GM12874 (cell line): Measurements from ENCODE around the gene CENATAC.

Experiments
- TF ChIP-seq, protein P1 (sequence below): IDR thresholded peaks from 2 replicates; pipeline ENCODE4 v1.5.1; 2011; ENCODE audit warnings: low read depth, mild to moderate bottlenecking, control low read depth, low read length, moderate library complexity; ENCODE audit not compliant: insufficient read depth

Gene CENATAC

GRCh38 chr11:119047205-119047604 is 49.3 kb downstream of the CENATAC start:
- TF ChIP-seq, protein P1, sequence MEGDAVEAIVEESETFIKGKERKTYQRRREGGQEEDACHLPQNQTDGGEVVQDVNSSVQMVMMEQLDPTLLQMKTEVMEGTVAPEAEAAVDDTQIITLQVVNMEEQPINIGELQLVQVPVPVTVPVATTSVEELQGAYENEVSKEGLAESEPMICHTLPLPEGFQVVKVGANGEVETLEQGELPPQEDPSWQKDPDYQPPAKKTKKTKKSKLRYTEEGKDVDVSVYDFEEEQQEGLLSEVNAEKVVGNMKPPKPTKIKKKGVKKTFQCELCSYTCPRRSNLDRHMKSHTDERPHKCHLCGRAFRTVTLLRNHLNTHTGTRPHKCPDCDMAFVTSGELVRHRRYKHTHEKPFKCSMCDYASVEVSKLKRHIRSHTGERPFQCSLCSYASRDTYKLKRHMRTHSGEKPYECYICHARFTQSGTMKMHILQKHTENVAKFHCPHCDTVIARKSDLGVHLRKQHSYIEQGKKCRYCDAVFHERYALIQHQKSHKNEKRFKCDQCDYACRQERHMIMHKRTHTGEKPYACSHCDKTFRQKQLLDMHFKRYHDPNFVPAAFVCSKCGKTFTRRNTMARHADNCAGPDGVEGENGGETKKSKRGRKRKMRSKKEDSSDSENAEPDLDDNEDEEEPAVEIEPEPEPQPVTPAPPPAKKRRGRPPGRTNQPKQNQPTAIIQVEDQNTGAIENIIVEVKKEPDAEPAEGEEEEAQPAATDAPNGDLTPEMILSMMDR: no peak

- TF ChIP-seq, protein P1: no peak
Measured at GRCh38 chr11:119048644-119049043, 50.7 kb downstream of the CENATAC start.

DNA sequence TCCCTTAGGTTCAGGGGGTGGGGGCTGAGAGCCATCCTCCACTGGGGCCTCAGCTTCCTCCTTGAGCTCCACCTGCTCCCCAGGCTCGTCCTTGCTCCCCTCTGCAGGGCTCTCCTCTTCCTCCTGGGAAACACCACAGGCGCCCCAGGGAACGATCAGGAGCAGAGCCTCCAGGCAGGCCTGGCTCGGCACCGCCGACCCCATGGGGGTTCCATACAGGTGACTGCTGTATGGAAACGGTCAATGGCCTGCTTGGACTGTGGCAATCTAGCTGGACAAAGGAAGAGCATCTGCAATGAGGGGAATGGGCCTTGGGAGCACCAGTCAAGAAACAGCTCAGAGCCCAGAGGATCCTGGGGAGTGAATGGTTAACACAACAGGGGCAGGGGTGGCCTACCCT is 51.1 kb downstream of the CENATAC start:
- TF ChIP-seq, protein P1: no peak

DNA sequence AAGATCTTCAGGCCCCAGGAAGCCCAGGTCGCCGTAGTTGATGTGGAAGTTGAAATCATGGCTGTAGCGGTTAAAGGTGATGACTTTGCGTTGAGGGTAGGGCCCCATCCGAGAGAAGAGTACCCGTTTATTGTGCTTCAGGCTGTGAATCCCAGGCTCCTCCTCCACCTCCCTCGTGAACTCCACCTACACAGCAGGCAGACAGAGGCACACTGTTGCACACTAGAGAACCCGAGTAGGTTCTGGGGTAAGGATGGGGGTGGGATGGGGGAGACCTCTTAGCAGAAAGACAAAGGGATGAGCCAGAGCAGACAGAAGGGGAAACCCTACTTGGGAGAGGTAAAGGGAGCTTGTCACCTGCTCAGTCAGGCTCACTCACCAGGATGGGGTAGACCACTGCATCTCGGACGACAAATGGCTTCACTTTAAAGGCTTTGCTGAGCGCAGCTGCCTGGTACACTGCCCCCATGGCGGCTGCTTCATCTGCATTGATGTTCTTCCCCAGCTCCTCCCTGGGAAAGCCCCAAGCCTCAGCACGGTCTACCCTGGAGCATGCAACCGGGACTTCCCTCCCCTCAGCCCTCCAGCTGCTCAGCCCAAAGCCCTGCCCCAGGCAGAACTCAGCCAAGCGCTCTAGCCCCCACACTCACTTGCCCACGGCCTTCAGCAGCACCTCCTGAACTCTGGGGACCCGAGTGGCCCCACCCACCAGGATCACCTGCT is 53.7 kb downstream of the CENATAC start:
- TF ChIP-seq, protein P1: no peak

DNA sequence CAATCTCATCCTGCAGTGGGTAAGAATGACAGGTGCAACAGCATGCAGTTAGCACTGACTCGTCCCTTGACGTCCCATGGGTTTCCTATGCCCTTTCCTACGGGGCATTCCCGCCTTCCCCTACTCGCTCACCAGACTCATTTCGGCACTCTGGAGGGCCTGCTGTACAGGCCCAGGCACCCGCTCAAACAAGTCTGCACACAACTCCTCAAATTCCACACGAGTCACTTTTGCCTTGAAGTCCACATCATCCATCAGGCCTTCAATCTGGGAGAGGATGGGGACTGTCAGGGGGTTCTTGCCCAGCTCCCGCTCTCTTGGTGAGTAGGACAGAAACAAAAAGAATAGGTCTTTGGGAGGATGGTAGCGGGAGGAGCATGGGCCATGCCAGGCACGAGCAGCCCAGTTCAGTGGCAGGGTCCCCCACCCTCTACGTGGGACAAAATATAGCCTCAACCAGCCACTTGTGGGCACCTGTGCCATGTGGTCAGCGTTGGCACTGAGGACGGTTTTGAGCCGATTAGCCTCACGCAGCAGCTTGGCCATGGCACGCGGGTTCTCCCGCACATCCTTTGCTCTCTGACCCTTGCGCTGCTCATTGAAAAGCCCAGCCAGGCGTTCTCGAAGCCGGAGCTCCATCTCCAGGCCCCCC is 54.4 kb downstream of the CENATAC start:
- TF ChIP-seq, protein P1: no peak

DNA sequence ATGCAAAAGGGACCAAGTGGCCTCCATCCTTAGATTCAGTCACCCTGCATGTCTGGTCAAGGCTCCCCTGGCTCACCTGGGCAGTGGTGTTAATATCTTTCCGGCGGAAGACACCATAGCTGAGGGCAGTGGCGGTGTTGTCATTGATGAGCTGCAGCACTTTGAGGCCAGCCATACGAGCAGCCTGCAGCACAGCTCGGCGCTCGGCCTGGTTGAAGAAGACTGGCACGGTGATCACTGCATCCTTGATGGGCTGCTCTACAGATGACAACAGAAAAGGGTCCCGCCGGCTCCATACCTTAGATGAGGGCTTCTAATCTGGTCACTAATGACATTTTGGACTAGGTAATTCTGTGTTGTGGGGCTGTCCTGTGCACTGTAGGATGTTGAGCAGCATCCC is 56.5 kb downstream of the CENATAC start:
- TF ChIP-seq, protein P1: no peak

DNA sequence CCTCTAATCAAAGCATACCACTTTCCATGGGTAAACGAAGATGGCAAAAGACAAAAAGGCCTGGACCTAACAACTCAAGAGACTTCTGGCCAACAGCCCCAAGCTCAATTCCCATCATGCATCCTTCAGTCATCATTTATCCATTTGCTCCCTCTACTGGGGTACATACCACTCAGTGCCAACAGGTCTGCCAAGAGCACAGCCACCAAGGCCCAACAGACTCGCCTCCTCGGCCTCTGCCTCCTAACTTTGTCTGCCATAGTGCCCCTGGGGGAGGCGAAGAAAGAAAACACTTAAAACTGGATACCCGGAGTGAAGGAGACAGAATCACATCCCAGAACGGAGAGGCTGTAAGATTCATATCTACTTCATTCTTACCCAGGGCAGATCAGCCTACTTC is 58.0 kb downstream of the CENATAC start:
- TF ChIP-seq, protein P1: 0 out of 2 replicates have a peak, but pooled peaks have one; percentile 12
